ENCODE measurements around the gene BLACAT1.

BLACAT1 gene

GRCh38 chr1:205445646-205445935, 10.3 kb downstream of the BLACAT1 start:
- peak overlapping the region; percentile 5 for H3K4me3 ChIP-seq (ENCODE audit: extremely low read depth, insufficient read depth, low read length, poor library complexity, severe bottlenecking)
- no peaks in the 10 kb centered on the region for H3K9me3 ChIP-seq (ENCODE audit: control insufficient read depth, low read length)
- H3K36me3 ChIP-seq (ENCODE audit: control insufficient read depth, insufficient read depth, low read length), result no peaks in the 10 kb centered on the region
- peaks cover 76% of the 10 kb centered on the region for H3K4me1 ChIP-seq (ENCODE audit: control insufficient read depth, insufficient read depth, low read length, poor library complexity, severe bottlenecking)
- H3K27ac ChIP-seq (ENCODE audit: low read depth, low read length, severe bottlenecking), result peak overlapping the region; percentile 81
- 71 to 83% methylated on average over 4 of the region's 5 CpGs for WGBS, 2 experiments (ENCODE audit: insufficient coverage in 2 of 2)

GRCh38 chr1:205444931-205445645, 10.8 kb downstream of the BLACAT1 start:
- Histone ChIP-seq H3K4me3 (ENCODE audit: extremely low read depth, insufficient read depth, low read length, poor library complexity, severe bottlenecking) (peak overlapping the region; percentile 5), H3K4me1 (ENCODE audit: control insufficient read depth, insufficient read depth, low read length, poor library complexity, severe bottlenecking) (peaks cover 77% of the 10 kb centered on the region), H3K9me3 (ENCODE audit: control insufficient read depth, low read length) (no peaks in the 10 kb centered on the region), H3K36me3 (ENCODE audit: control insufficient read depth, insufficient read depth, low read length) (no peaks in the 10 kb centered on the region), H3K27ac (ENCODE audit: low read depth, low read length, severe bottlenecking) (peak overlapping the region; percentile 81)
- 8 to 17% methylated on average over 3 to 6 of the region's 18 CpGs for WGBS, 2 experiments (ENCODE audit: insufficient coverage in 2 of 2)

- Histone ChIP-seq H3K4me3 (ENCODE audit: extremely low read depth, insufficient read depth, low read length, poor library complexity, severe bottlenecking) (no peak overlapping the region), H3K4me1 (ENCODE audit: control insufficient read depth, insufficient read depth, low read length, poor library complexity, severe bottlenecking) (peaks cover 79% of the 10 kb centered on the region), H3K9me3 (ENCODE audit: control insufficient read depth, low read length) (no peaks in the 10 kb centered on the region), H3K36me3 (ENCODE audit: control insufficient read depth, insufficient read depth, low read length) (no peaks in the 10 kb centered on the region), H3K27ac (ENCODE audit: low read depth, low read length, severe bottlenecking) (peak overlapping the region; percentile 81)
- 40 to 41% methylated on average over 6 to 7 of the region's 10 CpGs for WGBS, 2 experiments (ENCODE audit: insufficient coverage in 2 of 2)
Observed at GRCh38 chr1:205444300-205444930, 11.4 kb downstream of the BLACAT1 start.

DNA sequence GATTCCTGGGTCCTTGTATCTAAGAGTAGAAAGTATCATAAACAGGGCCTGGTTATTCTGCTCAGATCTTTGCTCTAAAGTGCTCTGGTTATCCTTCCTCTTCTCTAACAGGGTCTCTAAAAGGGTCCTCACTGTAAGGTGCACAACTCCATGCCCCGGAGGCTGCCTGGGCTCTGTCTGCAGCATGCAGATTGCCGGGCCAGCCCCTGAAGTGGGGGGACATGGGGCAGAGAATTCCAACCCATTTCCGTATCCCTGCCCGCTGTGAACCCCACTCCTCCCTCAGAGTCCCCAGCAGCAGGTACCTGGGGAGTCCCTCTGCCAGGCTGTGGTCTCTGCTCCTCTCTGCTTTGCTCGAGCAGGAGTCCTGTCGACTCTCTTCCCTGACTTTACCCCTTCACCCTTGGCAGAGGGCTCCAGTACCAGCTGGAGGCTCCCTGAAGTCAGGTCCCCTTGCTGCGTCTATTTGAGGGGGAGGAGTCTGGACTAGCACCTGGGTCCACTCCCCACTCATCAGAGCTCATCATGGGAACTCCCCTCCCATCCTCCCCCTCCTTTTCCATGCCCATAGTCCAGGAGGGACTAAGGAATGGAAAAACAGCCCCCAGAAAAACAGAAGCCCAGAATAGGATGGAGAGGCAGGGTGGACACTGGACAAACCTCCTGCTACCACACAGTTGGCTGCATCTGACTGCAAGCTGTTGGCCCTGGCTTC, 12.1 kb downstream of the BLACAT1 start:
- 50 to 75% methylated on average over 3 to 4 of the region's 7 CpGs for WGBS, 2 experiments (ENCODE audit: insufficient coverage in 2 of 2)
- H3K36me3 ChIP-seq (ENCODE audit: control insufficient read depth, insufficient read depth, low read length), result no peaks in the 10 kb centered on the region
- no peaks in the 10 kb centered on the region for H3K9me3 ChIP-seq (ENCODE audit: control insufficient read depth, low read length)
- H3K4me3 ChIP-seq (ENCODE audit: extremely low read depth, insufficient read depth, low read length, poor library complexity, severe bottlenecking), result no peak overlapping the region
- H3K4me1 ChIP-seq (ENCODE audit: control insufficient read depth, insufficient read depth, low read length, poor library complexity, severe bottlenecking), result peaks cover 73% of the 10 kb centered on the region
- H3K27ac ChIP-seq (ENCODE audit: low read depth, low read length, severe bottlenecking), result no peak overlapping the region

- no peaks in the 10 kb centered on the region for H3K36me3 ChIP-seq (ENCODE audit: control insufficient read depth, insufficient read depth, low read length)
- WGBS, 2 experiments (ENCODE audit: insufficient coverage in 2 of 2), result 54 to 73% methylated on average over 3 to 7 of the region's 12 CpGs
- H3K27ac ChIP-seq (ENCODE audit: low read depth, low read length, severe bottlenecking), result peak overlapping the region; percentile 83
- no peak overlapping the region for H3K4me3 ChIP-seq (ENCODE audit: extremely low read depth, insufficient read depth, low read length, poor library complexity, severe bottlenecking)
- peaks cover 59% of the 10 kb centered on the region for H3K4me1 ChIP-seq (ENCODE audit: control insufficient read depth, insufficient read depth, low read length, poor library complexity, severe bottlenecking)
- no peaks in the 10 kb centered on the region for H3K9me3 ChIP-seq (ENCODE audit: control insufficient read depth, low read length)
Observed at GRCh38 chr1:205442051-205442725, 13.7 kb downstream of the BLACAT1 start.

- H3K36me3 ChIP-seq (ENCODE audit: control insufficient read depth, insufficient read depth, low read length), result no peaks in the 10 kb centered on the region
- H3K9me3 ChIP-seq (ENCODE audit: control insufficient read depth, low read length), result no peaks in the 10 kb centered on the region
- WGBS, 2 experiments (ENCODE audit: insufficient coverage in 2 of 2), result 65 to 73% methylated on average over 3 of the region's 3 CpGs
- H3K4me3 ChIP-seq (ENCODE audit: extremely low read depth, insufficient read depth, low read length, poor library complexity, severe bottlenecking), result no peak overlapping the region
- H3K27ac ChIP-seq (ENCODE audit: low read depth, low read length, severe bottlenecking), result peak overlapping the region; percentile 83
- H3K4me1 ChIP-seq (ENCODE audit: control insufficient read depth, insufficient read depth, low read length, poor library complexity, severe bottlenecking), result peaks cover 54% of the 10 kb centered on the region
Observed at GRCh38 chr1:205441716-205442050, 14.2 kb downstream of the BLACAT1 start.

DNA sequence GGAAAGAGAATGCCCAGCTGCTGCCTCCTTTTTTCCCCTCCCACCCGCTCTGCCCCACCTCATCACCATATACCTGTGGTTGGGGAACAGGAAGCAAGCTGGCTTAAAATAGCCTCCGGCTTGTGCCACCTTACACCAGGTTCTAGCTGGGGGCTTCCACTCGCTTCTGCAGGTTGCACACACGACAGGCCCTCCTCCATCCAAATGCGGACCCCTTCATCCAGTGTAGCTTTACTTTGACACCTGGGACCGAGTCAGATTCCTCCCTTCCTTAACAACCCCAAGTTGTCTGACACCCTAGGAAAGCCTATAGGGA, 14.6 kb downstream of the BLACAT1 start:
- Histone ChIP-seq H3K4me3 (ENCODE audit: extremely low read depth, insufficient read depth, low read length, poor library complexity, severe bottlenecking) (no peak overlapping the region), H3K9me3 (ENCODE audit: control insufficient read depth, low read length) (no peaks in the 10 kb centered on the region), H3K36me3 (ENCODE audit: control insufficient read depth, insufficient read depth, low read length) (no peaks in the 10 kb centered on the region), H3K4me1 (ENCODE audit: control insufficient read depth, insufficient read depth, low read length, poor library complexity, severe bottlenecking) (peaks cover 51% of the 10 kb centered on the region), H3K27ac (ENCODE audit: low read depth, low read length, severe bottlenecking) (peak overlapping the region; percentile 83)
- WGBS, 2 experiments (ENCODE audit: insufficient coverage in 2 of 2), result 59 to 70% methylated on average over 5 of the region's 6 CpGs

DNA sequence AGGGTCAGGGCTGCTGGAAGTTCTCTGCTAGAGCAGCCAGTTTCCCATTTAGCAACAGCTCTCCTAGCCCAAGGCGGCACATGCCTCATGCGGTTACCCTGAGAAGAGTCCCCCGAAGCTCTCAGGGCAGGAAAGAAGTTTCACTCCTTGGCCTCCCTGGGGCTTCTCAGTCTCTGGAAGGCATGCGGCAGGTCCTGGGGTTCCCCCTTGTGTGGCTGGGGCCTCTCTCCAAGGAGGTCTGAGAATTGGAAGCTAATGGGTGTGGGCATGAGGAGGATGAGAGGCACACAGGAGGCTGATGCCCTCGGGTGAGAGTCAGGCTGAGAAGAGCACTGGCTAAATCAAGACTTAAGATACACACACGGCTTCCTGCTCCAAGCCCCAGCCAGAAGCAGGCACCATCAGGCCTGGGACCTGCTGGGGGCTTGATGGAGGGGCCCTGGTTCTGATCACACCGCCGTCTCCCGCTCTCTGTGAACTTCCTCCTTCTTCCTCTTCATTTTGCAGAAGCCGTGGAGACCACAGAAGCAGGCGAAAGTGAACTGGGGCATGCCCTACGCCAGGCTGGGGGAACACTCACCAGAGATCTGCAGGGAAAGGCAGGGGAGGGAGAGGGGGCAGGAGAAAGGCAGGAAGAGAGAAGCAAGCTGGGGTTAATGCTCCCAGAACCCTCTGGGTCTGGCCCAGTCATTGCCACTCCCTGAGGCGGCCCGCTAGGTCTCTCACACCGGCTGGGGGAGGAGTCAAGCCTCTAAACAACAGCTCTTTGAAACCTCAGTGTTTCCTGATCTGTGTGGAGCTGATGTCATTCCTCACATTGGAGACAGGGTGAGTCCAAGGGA, 15.1 kb downstream of the BLACAT1 start:
- WGBS, 2 experiments (ENCODE audit: insufficient coverage in 2 of 2), result 58 to 85% methylated on average over 8 to 10 of the region's 15 CpGs
- H3K36me3 ChIP-seq (ENCODE audit: control insufficient read depth, insufficient read depth, low read length), result no peaks in the 10 kb centered on the region
- peak overlapping the region; percentile 83 for H3K27ac ChIP-seq (ENCODE audit: low read depth, low read length, severe bottlenecking)
- peaks cover 51% of the 10 kb centered on the region for H3K4me1 ChIP-seq (ENCODE audit: control insufficient read depth, insufficient read depth, low read length, poor library complexity, severe bottlenecking)
- H3K4me3 ChIP-seq (ENCODE audit: extremely low read depth, insufficient read depth, low read length, poor library complexity, severe bottlenecking), result no peak overlapping the region
- no peaks in the 10 kb centered on the region for H3K9me3 ChIP-seq (ENCODE audit: control insufficient read depth, low read length)

DNA sequence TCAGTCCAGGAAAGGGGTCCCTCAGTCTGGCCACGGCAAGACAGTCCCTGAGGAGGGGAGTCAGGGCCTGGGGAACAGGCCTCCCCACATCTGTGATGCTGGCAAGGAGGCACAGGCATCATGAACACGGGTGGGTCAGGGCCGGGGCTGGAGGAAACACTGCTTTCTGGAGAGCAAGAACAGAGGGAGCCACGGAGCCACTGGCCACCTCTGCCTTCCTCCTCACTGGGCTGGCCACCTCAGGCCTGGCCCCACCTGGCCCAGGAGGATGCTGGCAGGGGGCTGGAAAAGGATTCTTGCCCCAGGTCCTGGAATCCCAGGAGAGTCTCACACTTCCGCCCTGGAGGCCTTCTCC, 15.7 kb downstream of the BLACAT1 start:
- Histone ChIP-seq H3K9me3 (ENCODE audit: control insufficient read depth, low read length) (no peaks in the 10 kb centered on the region), H3K4me1 (ENCODE audit: control insufficient read depth, insufficient read depth, low read length, poor library complexity, severe bottlenecking) (peaks cover 45% of the 10 kb centered on the region), H3K27ac (ENCODE audit: low read depth, low read length, severe bottlenecking) (no peak overlapping the region), H3K36me3 (ENCODE audit: control insufficient read depth, insufficient read depth, low read length) (no peaks in the 10 kb centered on the region), H3K4me3 (ENCODE audit: extremely low read depth, insufficient read depth, low read length, poor library complexity, severe bottlenecking) (no peak overlapping the region)
- 88 to 89% methylated on average over 4 to 5 of the region's 5 CpGs for WGBS, 2 experiments (ENCODE audit: insufficient coverage in 2 of 2)

Data from mesodermal cell (in vitro differentiated cells).